Motor neuron (in vitro differentiated cells): ENCODE data around the gene FHIT. TPM values are rescaled to one million over a fixed set of nuclear protein-coding genes. Genes with fewer than 3 reads are reported as not detected.
"Not testable (repeated sequence)": the region's sequence is repeated elsewhere in the genome, so short reads cannot be mapped to it uniquely, and the experiment has no call there.

Source experiments
- ATAC-seq, 8 experiments: fragments of 200-7000 bp; cut with Tn5 transposase; replicated peaks in 6 of 8; 2 replicates each; pipeline ENCODE4 v1.8.0; 2021; ENCODE audit warnings: mild to moderate bottlenecking in 8 of 8, moderate library complexity in 8 of 8
- H3K27ac ChIP-seq, 2 donors: fragments of 250-450 bp; sonication (Bioruptor Pico); 2 replicates each; pipeline ENCODE4 v1.9.0; 2021; ENCODE audit warnings: antibody characterized with exemption in 2 of 2, mild to moderate bottlenecking in 2 of 2, moderate library complexity in 1 of 2
- H3K4me1 ChIP-seq, 2 donors: fragments of 250-450 bp; sonication (Bioruptor Pico); replicated peaks in 1 of 2; 2 replicates each; pipeline ENCODE4 v1.6.1; 2021; ENCODE audit warnings: antibody characterized with exemption in 2 of 2, mild to moderate bottlenecking in 2 of 2, moderate library complexity in 1 of 2
- H3K4me3 ChIP-seq, 5 donors: fragments of 250-450 bp; sonication (Bioruptor Pico); 2 replicates each; pipeline ENCODE4 v1.9.0; 2021; ENCODE audit warnings: antibody characterized with exemption in 5 of 5, mild to moderate bottlenecking in 5 of 5, moderate library complexity in 4 of 5
- WGBS, 10 experiments: fragments of 450-650 bp; shearing (Covaris generic); methylation state at CpG; one replicate each; pipeline ENCODE4 v1.0.0; 2022; 5-methylcytosine and 5-hydroxymethylcytosine counted together
- in situ Hi-C, 9 experiments: fragments of 400-800 bp; cut with MboI; loops; one replicate each; pipeline ENCODE4 v1.15.0; 2021; ENCODE audit warnings: low sequenced_read_pairs in 9 of 9, low pct_unique_long_range_greater_than_20kb in 2 of 9; ENCODE audit not compliant: unreplicated experiment in 9 of 9
- total RNA-seq, 8 experiments: library from RNA; unstranded; fragments of 300-600 nt; gene quantifications; 2 replicates each; pipeline versions ENCODE4 v1.2.3 to v1.2.4, GENCODE V29; 2022

Gene FHIT
- total RNA-seq, 8 experiments from 2014 or later: 1.6 to 25.1 (median 12.1) TPM

DNA sequence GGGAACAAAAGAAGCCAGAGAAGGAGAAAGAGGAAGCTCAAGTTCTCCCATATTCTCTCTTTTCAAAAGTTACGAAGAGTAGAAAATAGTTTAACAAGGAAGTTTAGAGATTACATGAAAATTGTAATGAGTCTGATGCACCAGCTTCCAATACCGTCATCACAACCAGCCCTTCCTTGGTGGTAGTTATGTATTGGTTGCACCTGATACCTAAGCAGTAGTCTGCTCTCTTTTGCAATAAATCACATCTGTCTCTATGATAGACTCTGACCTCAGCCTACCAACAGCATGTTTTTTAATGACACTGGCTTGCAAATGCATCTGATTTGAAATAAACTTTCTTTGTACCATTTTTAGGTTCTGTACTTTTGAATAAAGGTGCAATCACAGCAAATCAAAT, 575.8 kb downstream of the FHIT start:
- Histone ChIP-seq H3K4me3 (no peak overlapping the region), H3K27ac (no peak overlapping the region), H3K4me1 (no peaks in the 10 kb centered on the region)
- ATAC-seq: no peak
- WGBS, 10 experiments: 80 to 100% (median 93%) methylated on average over 1 to 2 of the region's 2 CpGs
- in situ Hi-C loops: no loop called here

DNA sequence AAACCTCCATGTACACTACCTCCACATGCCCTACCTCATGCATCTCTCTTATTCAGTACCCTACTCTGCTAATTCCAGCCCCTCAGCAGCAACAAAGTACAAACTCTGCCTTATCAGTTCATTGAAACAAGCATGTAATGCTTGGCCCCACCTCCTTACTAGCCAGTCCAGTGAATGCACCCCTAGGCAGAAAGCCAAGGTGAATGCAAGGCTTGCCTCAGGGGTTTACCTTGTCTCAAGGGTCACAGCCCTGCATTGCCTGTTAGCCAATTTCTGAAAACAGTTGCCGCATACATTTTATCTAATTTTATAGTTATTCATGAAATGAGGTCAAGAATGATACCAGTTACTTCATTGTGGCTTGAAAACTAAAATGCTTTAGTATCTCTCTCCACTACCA, 576.4 kb downstream of the FHIT start:
- Histone ChIP-seq H3K4me3 (no peak overlapping the region), H3K27ac (no peak overlapping the region), H3K4me1 (no peaks in the 10 kb centered on the region)
- 80 to 100% (median 86%) methylated on average over 1 of the region's 1 CpG; no CpG with 5 or more reads in 4 of the 10 experiments for WGBS, 10 experiments
- no peak for ATAC-seq
- in situ Hi-C loops: no loop called here

DNA sequence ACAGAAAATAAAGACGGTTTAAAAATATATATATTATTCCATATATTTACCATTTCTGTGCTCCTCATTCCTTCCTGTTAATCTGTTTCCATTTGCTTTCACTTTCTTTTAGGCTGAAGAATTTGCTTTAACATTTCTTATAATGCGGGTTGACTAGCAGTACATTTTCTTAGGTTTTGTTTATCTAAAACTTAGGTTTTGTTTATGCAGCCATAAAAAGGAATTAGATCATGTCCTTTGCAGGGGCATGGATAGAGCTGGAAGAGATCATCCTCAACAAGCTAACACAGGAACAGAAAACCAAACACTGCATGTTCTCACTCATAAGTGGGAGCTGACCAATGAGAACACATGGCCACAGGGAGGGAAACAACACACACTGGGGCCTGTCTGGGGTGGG, 578.1 kb downstream of the FHIT start:
- H3K4me1 ChIP-seq: no peaks in the 10 kb centered on the region
- in situ Hi-C loops: no loop called here
- H3K4me3 ChIP-seq: no peak overlapping the region
- 38 to 100% (median 81%) methylated on average over 1 to 2 of the region's 2 CpGs for WGBS, 10 experiments
- ATAC-seq: peak in 1 of 8 experiments; percentile 15
- no peak overlapping the region for H3K27ac ChIP-seq

DNA sequence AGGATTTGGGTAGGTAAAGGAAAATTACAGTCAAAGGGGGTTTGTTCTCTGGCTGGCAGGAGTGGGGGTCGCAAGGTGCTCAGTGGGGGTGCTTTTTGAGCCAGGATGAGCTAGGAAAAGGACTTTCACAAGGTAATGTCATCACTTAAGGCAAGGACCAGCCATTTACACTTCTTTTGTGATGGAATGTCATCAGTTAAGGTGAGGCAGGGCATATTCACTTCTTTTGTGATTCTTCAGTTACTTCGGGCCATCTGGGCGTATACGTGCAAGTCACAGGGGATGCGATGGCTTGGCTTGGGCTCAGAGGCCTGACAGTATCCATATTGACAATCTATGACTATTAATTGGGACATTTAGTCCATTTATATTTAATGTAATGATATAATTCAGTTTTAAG, 578.9 kb downstream of the FHIT start:
- ATAC-seq: not testable (repeated sequence)

DNA sequence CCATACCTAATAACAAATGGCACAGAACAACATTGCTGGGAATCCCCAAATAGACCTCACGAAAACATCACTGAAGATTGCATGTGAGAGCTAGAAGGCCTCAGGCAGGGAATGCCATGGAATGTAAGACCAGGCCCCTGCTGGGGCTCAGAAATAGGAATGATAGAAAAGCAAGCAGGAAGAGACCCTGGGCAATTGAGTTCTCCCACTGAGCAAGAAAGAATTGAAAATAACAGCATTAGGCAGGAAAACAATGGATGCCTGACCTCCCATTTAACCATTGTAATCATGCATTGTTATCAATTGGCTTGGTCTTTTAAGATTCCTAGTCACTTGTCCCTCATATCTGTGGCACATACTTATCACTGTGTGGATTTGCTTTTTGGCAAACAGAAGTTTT, 581.6 kb downstream of the FHIT start:
- ATAC-seq: no peak
- 29 to 100% (median 72%) methylated on average over 1 of the region's 1 CpG; no CpG with 5 or more reads in 6 of the 10 experiments for WGBS, 10 experiments
- H3K4me3 ChIP-seq: no peak overlapping the region
- no peak overlapping the region for H3K27ac ChIP-seq
- in situ Hi-C loops: no loop called here
- no peaks in the 10 kb centered on the region for H3K4me1 ChIP-seq

More for the DNA sequence above, 578.9 kb downstream of the FHIT start:
- in situ Hi-C loops, H3K4me3 ChIP-seq, H3K4me1 ChIP-seq, H3K27ac ChIP-seq: not testable (repeated sequence)
- 40 to 100% (median 73%) methylated on average over 1 to 3 of the region's 5 CpGs; no CpG with 5 or more reads in 6 of the 10 experiments for WGBS, 10 experiments

DNA sequence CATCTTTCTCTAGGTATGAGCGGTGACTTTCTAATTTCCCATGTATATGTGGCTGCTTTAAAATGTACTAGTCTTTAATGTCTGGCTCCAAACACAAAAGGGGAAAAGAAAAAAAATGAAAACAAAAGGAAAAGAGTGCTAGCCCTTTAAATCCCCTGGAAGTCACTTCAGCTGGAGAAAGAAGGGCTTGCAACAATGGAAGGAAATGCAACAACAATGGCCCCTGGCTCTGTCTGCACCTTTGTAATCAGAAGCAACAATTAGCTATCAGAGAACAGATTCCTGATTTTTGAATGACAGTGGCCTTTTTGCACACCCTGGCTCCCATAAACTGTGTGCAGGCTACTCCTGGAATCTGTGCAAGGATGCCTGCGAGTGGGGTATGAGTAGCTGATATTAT, 591.2 kb downstream of the FHIT start:
- H3K4me1 ChIP-seq: no peaks in the 10 kb centered on the region
- in situ Hi-C loops: no loop called here
- H3K27ac ChIP-seq: no peak overlapping the region
- H3K4me3 ChIP-seq: no peak overlapping the region
- no peak for ATAC-seq
- WGBS, 10 experiments: 20 to 100% (median 98%) methylated on average over 1 to 2 of the region's 2 CpGs

DNA sequence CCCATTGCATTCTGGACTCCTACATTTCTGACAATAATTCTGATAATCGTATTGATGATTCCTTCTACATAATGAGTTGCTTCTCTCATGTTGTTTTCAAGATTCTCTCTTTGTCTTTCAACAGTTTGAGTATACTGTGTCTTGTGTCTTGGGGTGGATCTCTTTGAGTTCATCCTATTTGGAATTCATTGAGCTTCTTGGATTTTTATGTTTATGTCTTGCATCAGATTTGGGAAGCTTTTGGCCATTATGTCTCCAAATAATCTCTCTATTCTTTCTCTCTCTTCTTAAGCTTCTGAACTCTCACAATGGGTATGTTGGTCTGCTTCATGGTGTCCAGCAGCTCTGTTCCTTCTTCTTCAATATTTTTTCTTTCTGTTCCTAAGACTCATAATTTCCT, 592.2 kb downstream of the FHIT start:
- 40 to 100% (median 84%) methylated on average over 1 of the region's 1 CpG; no CpG with 5 or more reads in 2 of the 10 experiments for WGBS, 10 experiments
- no peak overlapping the region for H3K27ac ChIP-seq
- no peak for ATAC-seq
- H3K4me1 ChIP-seq: no peaks in the 10 kb centered on the region
- no peak overlapping the region for H3K4me3 ChIP-seq
- in situ Hi-C loops: no loop called here

DNA sequence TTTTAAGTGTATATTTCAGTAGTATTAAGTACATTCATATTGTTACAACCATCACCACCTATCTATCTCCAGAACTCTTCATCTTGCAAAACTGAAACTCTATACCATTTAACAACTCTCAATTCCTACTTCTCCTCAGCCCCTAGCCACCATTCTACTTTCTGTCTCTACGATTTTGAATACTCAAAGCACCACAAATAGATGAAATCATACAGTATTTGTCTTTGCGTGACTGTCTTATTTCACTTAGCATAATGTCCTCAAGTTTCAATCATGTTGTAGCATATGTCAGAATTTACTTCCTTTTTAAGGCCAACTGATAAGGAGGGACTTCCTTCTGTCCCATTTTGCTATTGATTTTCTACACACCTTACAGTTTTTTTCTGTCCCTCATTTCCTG, 593.3 kb downstream of the FHIT start:
- in situ Hi-C loops: no loop called here
- no peak overlapping the region for H3K27ac ChIP-seq
- no peak for ATAC-seq
- WGBS, 10 experiments: 58 to 100% (median 75%) methylated on average over 2 of the region's 2 CpGs
- no peaks in the 10 kb centered on the region for H3K4me1 ChIP-seq
- H3K4me3 ChIP-seq: no peak overlapping the region

DNA sequence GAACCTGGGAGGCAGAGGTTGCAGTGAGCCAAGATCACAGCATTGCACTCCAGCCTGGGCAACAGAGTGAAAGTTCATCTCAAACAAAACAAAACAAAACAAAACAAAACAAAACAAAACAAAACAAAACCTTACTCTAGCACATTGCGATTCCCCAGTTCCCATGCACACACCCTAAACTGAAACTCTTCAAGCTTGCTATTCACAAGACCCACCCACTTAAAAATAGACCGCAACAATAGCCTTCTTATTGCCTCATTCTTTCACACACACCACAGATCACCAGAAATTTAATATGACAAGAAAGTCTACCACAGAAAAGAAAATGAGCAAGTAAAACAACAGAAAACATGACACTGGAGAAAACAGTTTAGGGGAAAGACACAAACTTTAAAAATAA, 598.4 kb downstream of the FHIT start:
- 31 to 100% (median 92%) methylated on average over 1 to 2 of the region's 2 CpGs; no CpG with 5 or more reads in 1 of the 10 experiments for WGBS, 10 experiments
- Histone ChIP-seq H3K4me3 (no peak overlapping the region), H3K4me1 (no peaks in the 10 kb centered on the region), H3K27ac (no peak overlapping the region)
- peak in 2 of 8 experiments; percentile 54 to 79 for ATAC-seq
- in situ Hi-C loops: no loop called here

DNA sequence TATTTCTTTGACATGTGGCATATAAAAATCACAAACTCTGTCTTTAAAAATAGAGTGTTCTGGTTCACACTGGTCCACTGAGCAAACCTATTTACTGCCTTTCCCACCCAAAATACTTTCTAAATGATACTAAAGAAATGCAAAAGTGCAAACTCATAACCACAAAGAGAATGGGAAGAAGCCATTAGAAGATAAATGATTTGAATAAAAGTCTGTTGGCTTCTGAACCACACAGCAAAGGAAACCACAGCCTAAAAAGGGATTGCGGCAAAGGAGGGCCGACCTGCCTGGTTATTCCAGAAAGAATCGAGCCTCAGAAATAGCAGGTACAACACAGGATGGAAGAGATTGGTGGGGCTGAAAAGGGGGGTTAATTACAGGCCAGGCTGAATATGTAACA, 599.5 kb downstream of the FHIT start:
- ATAC-seq: peak in 1 of 8 experiments; percentile 34
- H3K27ac ChIP-seq: no peak overlapping the region
- H3K4me1 ChIP-seq: no peaks in the 10 kb centered on the region
- no peak overlapping the region for H3K4me3 ChIP-seq
- WGBS, 10 experiments: 28 to 100% (median 75%) methylated on average over 1 to 3 of the region's 3 CpGs; no CpG with 5 or more reads in 2 of the 10 experiments
- in situ Hi-C loops: no loop called here

DNA sequence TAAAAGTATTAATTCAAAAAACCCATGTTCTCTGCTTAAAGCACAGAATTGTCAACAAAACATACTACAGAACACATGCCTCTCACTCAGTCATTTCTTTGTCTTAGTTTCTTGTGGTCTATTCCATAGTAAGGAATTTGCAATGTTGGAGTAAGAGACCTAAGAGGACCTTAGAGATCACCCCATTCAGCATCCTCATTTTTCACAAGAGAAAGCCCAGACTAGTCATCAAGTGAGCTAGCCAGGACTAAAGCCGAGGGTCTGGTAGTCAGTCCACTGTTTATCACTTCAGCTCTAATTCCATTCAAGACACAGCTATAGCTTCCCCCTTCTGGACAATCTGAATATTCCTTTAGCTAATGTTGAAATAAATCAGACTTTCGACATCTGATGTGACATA, 601.1 kb downstream of the FHIT start:
- no peak overlapping the region for H3K27ac ChIP-seq
- no peak overlapping the region for H3K4me3 ChIP-seq
- peak in 3 of 8 experiments; percentile 32 to 38 (median 33) for ATAC-seq
- 45 to 100% (median 83%) methylated on average over 1 to 2 of the region's 2 CpGs; no CpG with 5 or more reads in 1 of the 10 experiments for WGBS, 10 experiments
- no peaks in the 10 kb centered on the region for H3K4me1 ChIP-seq
- in situ Hi-C loops: no loop called here

DNA sequence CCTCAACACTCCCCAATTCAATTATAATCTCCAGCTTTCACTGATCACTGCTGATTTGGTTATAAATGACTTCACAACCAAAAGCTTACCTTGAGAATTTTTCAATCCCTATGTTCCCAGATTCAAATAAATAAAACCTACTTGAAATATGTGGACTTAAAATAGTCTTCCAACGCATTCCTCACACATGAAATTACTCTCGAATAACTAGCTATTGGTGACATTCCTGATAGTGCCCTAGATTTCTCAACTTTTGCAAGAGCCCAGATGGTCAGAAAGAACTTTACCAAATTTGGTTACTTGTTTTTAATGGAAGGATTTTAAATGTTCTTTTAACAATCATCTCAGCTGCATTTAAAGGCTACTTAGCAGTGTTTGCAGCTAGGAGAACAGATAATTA, 605.5 kb downstream of the FHIT start:
- no peak overlapping the region for H3K27ac ChIP-seq
- WGBS, 10 experiments: 14 to 100% (median 86%) methylated on average over 2 of the region's 2 CpGs; no CpG with 5 or more reads in 2 of the 10 experiments
- in situ Hi-C loops: no loop called here
- no peaks in the 10 kb centered on the region for H3K4me1 ChIP-seq
- H3K4me3 ChIP-seq: no peak overlapping the region
- ATAC-seq: no peak

DNA sequence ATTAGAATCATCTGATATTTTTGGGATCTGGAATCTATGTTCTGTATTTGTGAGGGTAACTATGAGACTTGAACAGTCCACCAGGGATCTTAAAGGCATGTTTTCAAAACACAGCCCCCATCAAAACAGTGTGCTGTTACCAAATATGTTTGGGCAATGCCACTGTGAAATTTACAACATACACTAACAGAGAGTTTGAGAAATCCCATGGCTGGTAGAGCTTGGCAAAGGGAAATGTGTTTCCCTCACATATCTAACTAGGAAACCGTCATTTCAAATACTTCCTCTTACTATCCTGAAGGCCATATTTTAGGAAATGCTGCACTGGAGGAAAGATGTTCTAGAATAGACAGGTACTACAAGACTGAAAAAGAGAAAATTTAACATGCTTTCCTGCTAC, 607.4 kb downstream of the FHIT start:
- in situ Hi-C loops: no loop called here
- WGBS, 10 experiments: 80 to 100% (median 95%) methylated on average over 1 of the region's 1 CpG; no CpG with 5 or more reads in 4 of the 10 experiments
- no peak overlapping the region for H3K27ac ChIP-seq
- no peak for ATAC-seq
- H3K4me3 ChIP-seq: no peak overlapping the region
- no peaks in the 10 kb centered on the region for H3K4me1 ChIP-seq

DNA sequence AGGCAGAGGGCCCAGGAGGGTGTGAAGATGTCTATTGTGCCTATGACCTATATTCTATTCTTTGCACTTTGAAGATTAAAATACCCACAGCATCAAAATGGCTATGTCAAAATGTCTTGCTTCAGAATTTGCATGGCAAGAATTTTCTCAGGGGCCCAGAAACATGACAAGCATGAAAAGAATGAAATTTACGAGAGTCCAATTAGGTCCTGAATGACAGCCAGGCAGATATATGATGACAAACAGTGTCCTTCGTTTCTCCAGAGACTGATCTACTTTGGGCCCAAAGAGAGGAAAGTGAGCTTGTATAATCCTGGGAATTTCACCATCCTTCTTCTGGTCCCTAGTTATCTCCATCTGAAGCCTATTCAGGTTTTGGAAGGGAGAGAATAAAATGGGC, 609.9 kb downstream of the FHIT start:
- in situ Hi-C loops: no loop called here
- no peak for ATAC-seq
- Histone ChIP-seq H3K27ac (no peak overlapping the region), H3K4me3 (no peak overlapping the region), H3K4me1 (no peaks in the 10 kb centered on the region)
- WGBS, 10 experiments: 0 to 100% (median 76%) methylated on average over 1 to 2 of the region's 2 CpGs; no CpG with 5 or more reads in 1 of the 10 experiments
